ENCODE results near the gene CRISPLD2. TPM values are rescaled to one million over a fixed set of nuclear protein-coding genes. Genes with fewer than 3 reads are reported as not detected.

CRISPLD2 gene
- total RNA-seq, 2 donors from 2014 or later: 27.5 to 129 TPM

- TF ChIP-seq POLR2A (IDR thresholded peaks at IDR 0.05) (no peak), CTCF (IDR thresholded peaks at IDR 0.05) (no peak)
- intact Hi-C loops (cut with DNase I): no loop called here
- H3K27ac ChIP-seq: no peak overlapping the region
- no peaks in the 10 kb centered on the region for H3K4me1 ChIP-seq
- no peaks in the 10 kb centered on the region for H3K27me3 ChIP-seq
- ATAC-seq (no peak), DNase-seq (no peak)
- H3K4me3 ChIP-seq: no peak overlapping the region
- H3K36me3 ChIP-seq (replicated peaks in 1 of 2; ENCODE audit: insufficient read depth in 1 of 2, low read depth in 2 of 2): no peaks in the 10 kb centered on the region
- no peaks in the 10 kb centered on the region for H3K9me3 ChIP-seq
- WGBS, 2 donors: 66 to 71% methylated on average over 5 of the region's 5 CpGs
Observed at GRCh38 chr16:84874553-84874952, 54.8 kb downstream of the CRISPLD2 start.

- no peak overlapping the region for H3K27ac ChIP-seq
- DNase-seq (no peak), ATAC-seq (no peak)
- no peaks in the 10 kb centered on the region for H3K36me3 ChIP-seq (replicated peaks in 1 of 2; ENCODE audit: insufficient read depth in 1 of 2, low read depth in 2 of 2)
- intact Hi-C loops (cut with DNase I): no loop called here
- 94% methylated on average over 3 of the region's 3 CpGs for WGBS, 2 donors
- H3K9me3 ChIP-seq: no peaks in the 10 kb centered on the region
- H3K4me1 ChIP-seq: no peaks in the 10 kb centered on the region
- TF ChIP-seq CTCF (IDR thresholded peaks at IDR 0.05) (no peak), POLR2A (IDR thresholded peaks at IDR 0.05) (no peak)
- H3K4me3 ChIP-seq: no peak overlapping the region
- no peaks in the 10 kb centered on the region for H3K27me3 ChIP-seq
Observed at GRCh38 chr16:84874983-84875382, 55.2 kb downstream of the CRISPLD2 start.

DNA sequence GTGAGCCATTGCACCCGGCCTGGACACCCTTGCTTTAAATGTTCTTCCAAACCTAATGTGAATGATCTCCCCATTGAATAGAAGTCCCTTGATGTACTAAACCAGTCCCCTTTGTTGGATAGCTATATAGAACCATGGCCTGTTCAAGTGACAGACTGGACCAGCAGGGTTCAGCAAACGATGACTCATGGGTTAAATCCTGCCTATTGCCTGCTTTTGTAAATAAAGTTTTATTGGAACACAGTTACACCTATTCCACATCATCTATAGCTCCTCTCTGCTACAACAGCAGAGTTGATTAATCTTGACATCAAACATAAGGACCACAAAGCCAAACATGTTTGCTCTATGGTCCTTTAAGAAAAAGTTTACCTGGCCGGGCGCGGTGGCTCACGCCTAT is 56.1 kb downstream of the CRISPLD2 start:
- intact Hi-C loops (cut with DNase I): no loop called here
- Histone ChIP-seq H3K4me1 (no peaks in the 10 kb centered on the region), H3K4me3 (no peak overlapping the region), H3K27ac (no peak overlapping the region), H3K27me3 (no peaks in the 10 kb centered on the region), H3K36me3 (replicated peaks in 1 of 2; ENCODE audit: insufficient read depth in 1 of 2, low read depth in 2 of 2) (no peaks in the 10 kb centered on the region), H3K9me3 (no peaks in the 10 kb centered on the region)
- no peak for DNase-seq
- TF ChIP-seq CTCF (IDR thresholded peaks at IDR 0.05): no peak
- TF ChIP-seq POLR2A (IDR thresholded peaks at IDR 0.05): no peak
- 85 to 93% methylated on average over 6 of the region's 6 CpGs for WGBS, 2 donors
- ATAC-seq: no peak

GRCh38 chr16:84876873-84877606 is 57.3 kb downstream of the CRISPLD2 start:
- ATAC-seq: no peak
- DNase-seq: no peak
- no peaks in the 10 kb centered on the region for H3K27me3 ChIP-seq
- no peaks in the 10 kb centered on the region for H3K4me1 ChIP-seq
- WGBS, 2 donors: 71 to 77% methylated on average over 7 to 13 of the region's 13 CpGs
- no peak overlapping the region for H3K27ac ChIP-seq
- no peak for TF ChIP-seq POLR2A (IDR thresholded peaks at IDR 0.05)
- TF ChIP-seq CTCF (IDR thresholded peaks at IDR 0.05): no peak
- intact Hi-C loops (cut with DNase I): no loop called here
- H3K36me3 ChIP-seq (replicated peaks in 1 of 2; ENCODE audit: insufficient read depth in 1 of 2, low read depth in 2 of 2): no peaks in the 10 kb centered on the region
- no peaks in the 10 kb centered on the region for H3K9me3 ChIP-seq
- H3K4me3 ChIP-seq: no peak overlapping the region

GRCh38 chr16:84878770-84879169 is 59.0 kb downstream of the CRISPLD2 start:
- 86 to 97% methylated on average over 5 of the region's 5 CpGs for WGBS, 2 donors
- H3K9me3 ChIP-seq: no peaks in the 10 kb centered on the region
- DNase-seq (no peak), ATAC-seq (no peak)
- H3K4me1 ChIP-seq: no peaks in the 10 kb centered on the region
- H3K36me3 ChIP-seq (replicated peaks in 1 of 2; ENCODE audit: insufficient read depth in 1 of 2, low read depth in 2 of 2): no peaks in the 10 kb centered on the region
- TF ChIP-seq CTCF (IDR thresholded peaks at IDR 0.05) (no peak), POLR2A (IDR thresholded peaks at IDR 0.05) (no peak)
- intact Hi-C loops (cut with DNase I): no loop called here
- no peak overlapping the region for H3K4me3 ChIP-seq
- H3K27me3 ChIP-seq: no peaks in the 10 kb centered on the region
- H3K27ac ChIP-seq: no peak overlapping the region

Measured in body of pancreas (tissue), 4 donors.